ENCODE results near the gene KBTBD6.
"Not testable (repeated sequence)": the region's sequence is repeated elsewhere in the genome, so short reads cannot be mapped to it uniquely, and the experiment has no call there.

The KBTBD6 gene

DNA sequence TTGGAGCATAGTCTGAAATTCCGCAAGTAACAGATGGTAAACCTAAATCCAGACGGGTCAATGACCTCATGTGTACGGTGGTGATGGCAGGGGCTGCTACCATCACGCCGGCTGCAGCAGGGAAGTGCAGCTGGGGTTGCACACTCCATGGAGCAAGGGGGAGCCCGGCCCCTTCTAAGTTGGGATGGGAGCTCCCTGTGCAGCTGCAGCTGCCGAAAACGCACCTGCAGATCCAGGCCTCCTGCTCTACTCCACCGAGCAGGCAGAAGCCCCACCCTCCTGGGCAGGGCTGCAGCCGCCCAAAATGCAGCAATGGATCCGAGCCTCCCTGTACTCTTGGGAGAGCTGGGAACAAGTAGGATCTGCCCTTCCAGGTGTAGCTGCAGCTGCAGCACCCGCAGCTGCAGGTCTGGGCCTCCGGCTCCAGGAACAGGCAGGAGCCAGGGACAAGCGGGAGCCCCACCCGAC lies 25.5 kb downstream of the KBTBD6 start:
- Histone ChIP-seq H3K4me1 (ENCODE audit: control insufficient read depth in 2 of 2, insufficient read depth in 2 of 2, low read length in 2 of 2) (no peaks in the 10 kb centered on the region), H3K9me3 (ENCODE audit: control insufficient read depth in 2 of 2, low read length in 2 of 2) (no peaks in the 10 kb centered on the region), H3K36me3 (ENCODE audit: control insufficient read depth in 2 of 2, insufficient read depth in 2 of 2, low read length in 2 of 2) (no peaks in the 10 kb centered on the region), H3K27me3 (ENCODE audit: control insufficient read depth in 2 of 2, insufficient read depth in 2 of 2, low read length in 2 of 2) (no peaks in the 10 kb centered on the region), H3K9ac (ENCODE audit: low read depth in 1 of 2, low read length in 2 of 2) (no peak overlapping the region), H3K4me3 (ENCODE audit: low read length in 2 of 2) (no peak overlapping the region), H3K27ac (ENCODE audit: low read depth in 2 of 2, low read length in 2 of 2) (no peak overlapping the region)

DNA sequence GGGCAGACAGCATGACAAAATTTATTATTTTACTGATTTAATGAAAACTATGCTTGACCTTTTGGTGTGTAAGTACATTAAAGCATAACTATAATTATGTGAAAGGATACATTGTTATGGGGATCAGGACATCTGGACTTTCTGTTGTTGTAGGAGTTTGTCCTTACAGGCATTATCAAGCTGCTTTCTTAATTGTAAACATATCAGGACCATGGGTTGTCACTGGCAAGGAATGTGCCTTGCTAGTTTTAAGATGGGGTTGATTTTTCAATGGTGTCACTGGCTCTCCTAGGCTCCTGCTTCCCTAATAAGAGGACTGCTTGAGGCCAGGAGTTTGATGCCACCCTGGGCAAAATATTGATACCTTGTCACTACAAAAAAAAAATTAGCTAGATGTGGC lies 32.6 kb downstream of the KBTBD6 start:
- Histone ChIP-seq H3K27me3 (ENCODE audit: control insufficient read depth in 2 of 2, insufficient read depth in 2 of 2, low read length in 2 of 2) (no peaks in the 10 kb centered on the region), H3K4me3 (ENCODE audit: low read length in 2 of 2) (no peak overlapping the region), H3K9ac (ENCODE audit: low read depth in 1 of 2, low read length in 2 of 2) (no peak overlapping the region), H3K36me3 (ENCODE audit: control insufficient read depth in 2 of 2, insufficient read depth in 2 of 2, low read length in 2 of 2) (no peaks in the 10 kb centered on the region), H3K27ac (ENCODE audit: low read depth in 2 of 2, low read length in 2 of 2) (no peak overlapping the region), H3K4me1 (ENCODE audit: control insufficient read depth in 2 of 2, insufficient read depth in 2 of 2, low read length in 2 of 2) (no peaks in the 10 kb centered on the region), H3K9me3 (ENCODE audit: control insufficient read depth in 2 of 2, low read length in 2 of 2) (no peaks in the 10 kb centered on the region)

DNA sequence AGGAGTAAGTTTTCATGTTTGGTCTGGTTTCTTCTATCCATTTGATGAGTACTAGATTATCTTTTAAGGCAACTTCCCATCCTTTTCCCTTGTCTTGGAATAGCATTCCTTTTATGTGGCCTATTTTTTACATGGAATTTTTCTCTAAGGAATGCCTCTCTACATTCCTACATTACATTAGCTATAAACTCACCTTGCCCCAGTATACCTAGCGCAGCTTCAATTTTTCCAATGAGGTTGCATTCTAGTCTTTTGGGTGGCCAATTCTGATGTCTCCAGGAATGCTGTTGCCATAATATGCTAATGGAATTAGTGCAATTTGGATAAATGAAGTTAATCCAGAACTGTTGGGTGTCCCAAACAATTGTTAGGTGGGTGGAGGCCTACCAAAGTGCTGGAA lies 33.8 kb downstream of the KBTBD6 start:
- Histone ChIP-seq H3K4me3 (ENCODE audit: low read length in 2 of 2) (no peak overlapping the region), H3K36me3 (ENCODE audit: control insufficient read depth in 2 of 2, insufficient read depth in 2 of 2, low read length in 2 of 2) (no peaks in the 10 kb centered on the region), H3K4me1 (ENCODE audit: control insufficient read depth in 2 of 2, insufficient read depth in 2 of 2, low read length in 2 of 2) (no peaks in the 10 kb centered on the region), H3K9me3 (ENCODE audit: control insufficient read depth in 2 of 2, low read length in 2 of 2) (no peaks in the 10 kb centered on the region), H3K27ac (ENCODE audit: low read depth in 2 of 2, low read length in 2 of 2) (no peak overlapping the region), H3K9ac (ENCODE audit: low read depth in 1 of 2, low read length in 2 of 2) (no peak overlapping the region), H3K27me3 (ENCODE audit: control insufficient read depth in 2 of 2, insufficient read depth in 2 of 2, low read length in 2 of 2) (no peaks in the 10 kb centered on the region)

DNA sequence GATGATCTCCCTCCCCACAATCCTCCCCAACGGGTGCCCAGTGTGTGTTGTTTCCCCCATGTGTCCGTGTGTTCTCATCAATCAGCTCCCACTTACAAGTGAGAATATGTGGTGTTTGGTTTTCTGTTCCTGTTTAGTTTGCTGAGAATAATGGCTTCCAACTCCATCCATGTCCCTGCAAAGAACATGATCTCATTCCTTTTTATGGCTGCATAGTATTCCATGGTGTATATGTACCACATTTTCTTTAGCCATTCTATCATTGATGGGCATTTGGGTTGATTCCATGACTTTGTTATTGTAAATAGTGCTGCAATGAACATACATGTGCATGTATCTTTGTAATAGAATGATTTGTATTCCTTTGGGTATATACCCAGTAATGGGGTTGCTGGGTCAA lies 36.9 kb downstream of the KBTBD6 start:
- not testable (repeated sequence) for H3K27ac ChIP-seq (ENCODE audit: low read depth in 2 of 2, low read length in 2 of 2); H3K27me3 ChIP-seq (ENCODE audit: control insufficient read depth in 2 of 2, insufficient read depth in 2 of 2, low read length in 2 of 2); H3K4me3 ChIP-seq (ENCODE audit: low read length in 2 of 2); H3K36me3 ChIP-seq (ENCODE audit: control insufficient read depth in 2 of 2, insufficient read depth in 2 of 2, low read length in 2 of 2); H3K9ac ChIP-seq (ENCODE audit: low read depth in 1 of 2, low read length in 2 of 2); H3K4me1 ChIP-seq (ENCODE audit: control insufficient read depth in 2 of 2, insufficient read depth in 2 of 2, low read length in 2 of 2); H3K9me3 ChIP-seq (ENCODE audit: control insufficient read depth in 2 of 2, low read length in 2 of 2)

DNA sequence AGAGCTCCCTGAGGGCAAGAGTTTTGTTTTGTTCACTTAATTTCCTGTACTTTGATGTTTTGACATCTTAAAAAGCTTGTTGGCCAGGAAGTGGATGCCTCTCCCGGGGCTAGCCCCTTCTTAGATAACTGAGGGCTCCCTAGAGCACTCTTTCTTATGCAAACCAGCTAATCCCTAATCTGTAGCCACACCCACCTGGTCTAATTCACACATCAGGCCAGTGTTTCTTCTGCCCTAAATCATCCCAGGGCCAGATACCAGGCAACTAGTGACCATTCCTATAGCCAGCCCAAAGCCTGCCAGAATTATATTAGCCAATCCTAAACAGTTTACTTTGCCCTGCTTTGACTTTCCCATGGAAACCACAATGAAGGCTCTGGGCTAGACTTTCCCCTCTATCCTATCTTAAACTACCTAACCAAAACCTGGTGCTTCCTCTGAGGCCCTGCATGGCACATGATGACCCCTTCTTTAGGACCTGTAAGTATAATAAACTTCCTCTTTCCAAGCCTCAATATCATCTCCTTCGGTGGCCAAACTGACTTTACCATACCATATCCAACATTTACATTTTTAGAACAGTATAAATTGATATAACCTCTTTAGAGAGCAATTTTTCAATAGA lies 46.5 kb downstream of the KBTBD6 start:
- Histone ChIP-seq H3K27me3 (ENCODE audit: control insufficient read depth in 2 of 2, insufficient read depth in 2 of 2, low read length in 2 of 2) (no peaks in the 10 kb centered on the region), H3K9me3 (ENCODE audit: control insufficient read depth in 2 of 2, low read length in 2 of 2) (no peaks in the 10 kb centered on the region), H3K36me3 (ENCODE audit: control insufficient read depth in 2 of 2, insufficient read depth in 2 of 2, low read length in 2 of 2) (peaks cover 7 to 16% of the 10 kb centered on the region in 2 donors), H3K4me1 (ENCODE audit: control insufficient read depth in 2 of 2, insufficient read depth in 2 of 2, low read length in 2 of 2) (no peaks in the 10 kb centered on the region), H3K27ac (ENCODE audit: low read depth in 2 of 2, low read length in 2 of 2) (no peak overlapping the region), H3K4me3 (ENCODE audit: low read length in 2 of 2) (no peak overlapping the region), H3K9ac (ENCODE audit: low read depth in 1 of 2, low read length in 2 of 2) (no peak overlapping the region)

GRCh38 chr13:41079725-41080124 lies 52.9 kb downstream of the KBTBD6 start:
- Histone ChIP-seq H3K27me3 (ENCODE audit: control insufficient read depth in 2 of 2, insufficient read depth in 2 of 2, low read length in 2 of 2) (no peaks in the 10 kb centered on the region), H3K9ac (ENCODE audit: low read depth in 1 of 2, low read length in 2 of 2) (no peak overlapping the region), H3K36me3 (ENCODE audit: control insufficient read depth in 2 of 2, insufficient read depth in 2 of 2, low read length in 2 of 2) (peaks cover 21 to 35% of the 10 kb centered on the region in 2 donors), H3K9me3 (ENCODE audit: control insufficient read depth in 2 of 2, low read length in 2 of 2) (no peaks in the 10 kb centered on the region), H3K4me3 (ENCODE audit: low read length in 2 of 2) (no peak overlapping the region), H3K27ac (ENCODE audit: low read depth in 2 of 2, low read length in 2 of 2) (no peak overlapping the region), H3K4me1 (ENCODE audit: control insufficient read depth in 2 of 2, insufficient read depth in 2 of 2, low read length in 2 of 2) (no peaks in the 10 kb centered on the region)
